HG02623 (cell line): ENCODE data around the gene CTIF.

Experiments
- ATAC-seq: cut with Tn5 transposase; IDR thresholded peaks from one replicate; pipeline ENCODE4 v1.9.1; 2021; ENCODE audit warnings: moderate library complexity; ENCODE audit not compliant: unreplicated experiment

Gene CTIF

GRCh38 chr18:48902023-48902855 lies 363.4 kb downstream of the CTIF start:
- ATAC-seq = no peak

GRCh38 chr18:48902856-48903601 lies 364.2 kb downstream of the CTIF start:
- ATAC-seq = no peak

GRCh38 chr18:48904091-48904490 lies 365.3 kb downstream of the CTIF start:
- no peak for ATAC-seq

GRCh38 chr18:48904847-48905394 lies 366.1 kb downstream of the CTIF start:
- ATAC-seq = no peak

GRCh38 chr18:48905513-48905912 lies 366.7 kb downstream of the CTIF start:
- no peak for ATAC-seq

- ATAC-seq = no peak
Measured at GRCh38 chr18:48908916-48909315, 370.1 kb downstream of the CTIF start.

GRCh38 chr18:48909721-48910120 lies 370.9 kb downstream of the CTIF start:
- no peak for ATAC-seq

- ATAC-seq = no peak
Measured at GRCh38 chr18:48910972-48911545, 372.2 kb downstream of the CTIF start.
